Tibial nerve (tissue), 4 donors: ENCODE data around the gene ERI3.

Experiments
- EP300 ChIP-seq, 2 donors: sonication (generic); formaldehyde crosslinking; IDR thresholded peaks; one replicate each; pipeline ENCODE4 v1.6.1; 2017; ENCODE audit warnings: antibody characterized with exemption in 2 of 2, mild to moderate bottlenecking in 1 of 2
- POLR2A ChIP-seq, 2 donors: fragments of 450-650 bp; IDR thresholded peaks; one replicate each; pipeline ENCODE4 v1.6.1; 2017; ENCODE audit warnings: antibody characterized with exemption in 2 of 2, mild to moderate bottlenecking in 2 of 2, moderate library complexity in 2 of 2
- TF ChIP-seq, protein P1 (sequence below), 5 experiments: fragments of 200-600 bp in 3 of 5; fragments of 450-650 bp in 2 of 5; sonication (generic) in 3 of 5; IDR thresholded peaks; one replicate each; pipeline ENCODE4 v1.5.1; 2016 to 2019; ENCODE audit warnings: antibody characterized with exemption in 5 of 5, mild to moderate bottlenecking in 3 of 5, moderate library complexity in 2 of 5

DNA sequence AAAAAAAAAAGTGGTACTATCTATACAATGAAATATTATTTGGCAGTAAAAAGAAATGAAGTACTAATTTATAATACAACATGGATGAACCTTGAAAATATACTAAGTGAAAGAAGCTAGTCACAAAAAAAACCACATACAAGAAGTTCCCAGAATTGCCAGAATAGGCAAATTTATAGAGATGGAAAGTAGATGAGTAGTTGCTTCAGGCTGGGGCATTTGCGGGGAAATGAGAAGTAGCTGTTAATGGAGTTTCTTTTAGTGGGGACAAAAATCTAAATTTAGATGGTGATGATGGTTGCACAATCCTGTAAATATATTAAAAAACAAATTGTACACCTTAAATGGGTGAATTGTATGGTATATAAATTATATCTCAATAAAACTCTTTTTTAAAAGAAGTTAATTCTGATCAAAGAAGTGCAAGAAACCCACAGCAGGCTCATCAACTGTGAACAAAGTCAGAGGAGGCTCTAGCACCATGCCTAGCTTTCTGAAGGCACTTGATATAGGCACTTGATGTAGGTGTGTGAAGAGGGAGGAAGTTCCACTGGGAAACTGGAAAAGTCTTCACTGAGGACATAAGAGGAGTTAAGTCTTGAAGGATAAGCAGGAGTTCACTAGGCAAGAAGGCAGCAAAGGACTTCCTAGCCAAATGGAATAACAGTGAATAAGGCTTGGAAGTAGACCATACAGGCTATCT is 89.2 kb downstream of the ERI3 start:
- TF ChIP-seq, protein P1, sequence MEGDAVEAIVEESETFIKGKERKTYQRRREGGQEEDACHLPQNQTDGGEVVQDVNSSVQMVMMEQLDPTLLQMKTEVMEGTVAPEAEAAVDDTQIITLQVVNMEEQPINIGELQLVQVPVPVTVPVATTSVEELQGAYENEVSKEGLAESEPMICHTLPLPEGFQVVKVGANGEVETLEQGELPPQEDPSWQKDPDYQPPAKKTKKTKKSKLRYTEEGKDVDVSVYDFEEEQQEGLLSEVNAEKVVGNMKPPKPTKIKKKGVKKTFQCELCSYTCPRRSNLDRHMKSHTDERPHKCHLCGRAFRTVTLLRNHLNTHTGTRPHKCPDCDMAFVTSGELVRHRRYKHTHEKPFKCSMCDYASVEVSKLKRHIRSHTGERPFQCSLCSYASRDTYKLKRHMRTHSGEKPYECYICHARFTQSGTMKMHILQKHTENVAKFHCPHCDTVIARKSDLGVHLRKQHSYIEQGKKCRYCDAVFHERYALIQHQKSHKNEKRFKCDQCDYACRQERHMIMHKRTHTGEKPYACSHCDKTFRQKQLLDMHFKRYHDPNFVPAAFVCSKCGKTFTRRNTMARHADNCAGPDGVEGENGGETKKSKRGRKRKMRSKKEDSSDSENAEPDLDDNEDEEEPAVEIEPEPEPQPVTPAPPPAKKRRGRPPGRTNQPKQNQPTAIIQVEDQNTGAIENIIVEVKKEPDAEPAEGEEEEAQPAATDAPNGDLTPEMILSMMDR (IDR thresholded peaks at IDR 0.05), result no peak
- no peak for TF ChIP-seq POLR2A (IDR thresholded peaks at IDR 0.05)
- no peak for TF ChIP-seq EP300 (IDR thresholded peaks at IDR 0.05)
